Liver (tissue), 9 donors: ENCODE measurements around the gene ZSCAN31. TPM values are rescaled to one million over a fixed set of nuclear protein-coding genes. Genes with fewer than 3 reads are reported as not detected.
A peak's percentile ranks its signal among the peaks of the same experiment; 100 is the strongest.
"Not testable (repeated sequence)": the region's sequence is repeated elsewhere in the genome, so short reads cannot be mapped to it uniquely, and the experiment has no call there.

Experiments
- DNase-seq: peaks from one replicate; pipeline ENCODE4 v3.0.0-alpha.2; 2017; ENCODE audit warnings: low spot score
- H3K27ac ChIP-seq, 2 donors: one replicate each; pipeline ENCODE4 v1.7.0; 2013; ENCODE audit warnings: inconsistent platforms in 2 of 2, low read length in 2 of 2, control low read depth in 1 of 2, low read depth in 1 of 2, mild to moderate bottlenecking in 1 of 2
- H3K27me3 ChIP-seq, 4 donors: one replicate each; pipeline versions ENCODE4 v1.6.1 to v1.7.0; 2013; ENCODE audit warnings: low read length in 3 of 4, inconsistent platforms in 1 of 4, mild to moderate bottlenecking in 1 of 4, moderate library complexity in 1 of 4; ENCODE audit not compliant: control insufficient read depth in 4 of 4, insufficient read depth in 4 of 4
- H3K36me3 ChIP-seq, 4 donors: one replicate each; pipeline versions ENCODE4 v1.6.1 to v1.7.0; 2013; ENCODE audit warnings: low read length in 3 of 4, mild to moderate bottlenecking in 3 of 4, low read depth in 1 of 4, moderate library complexity in 1 of 4; ENCODE audit not compliant: control insufficient read depth in 4 of 4, insufficient read depth in 3 of 4
- H3K4me1 ChIP-seq, 4 donors: one replicate each; pipeline versions ENCODE4 v1.6.1 to v1.7.0; 2013; ENCODE audit warnings: low read length in 3 of 4, mild to moderate bottlenecking in 3 of 4, moderate library complexity in 1 of 4; ENCODE audit not compliant: control insufficient read depth in 4 of 4, insufficient read depth in 4 of 4
- H3K4me3 ChIP-seq, 3 donors: one replicate each; pipeline versions ENCODE4 v1.6.1 to v1.7.0; 2013; ENCODE audit warnings: low read length in 3 of 3, control low read depth in 1 of 3, low read depth in 1 of 3, mild to moderate bottlenecking in 1 of 3
- H3K9ac ChIP-seq, 2 donors: one replicate each; pipeline ENCODE4 v1.7.0; 2013; ENCODE audit warnings: low read length in 2 of 2, mild to moderate bottlenecking in 2 of 2, moderate library complexity in 2 of 2, control low read depth in 1 of 2, low read depth in 1 of 2
- H3K9me3 ChIP-seq, 4 donors: one replicate each; pipeline versions ENCODE4 v1.6.1 to v1.7.0; 2013; ENCODE audit warnings: low read length in 3 of 4; ENCODE audit not compliant: control insufficient read depth in 4 of 4
- EGR1 ChIP-seq, 2 donors: IDR thresholded peaks; 2 replicates each; pipeline ENCODE4 v1.6.1; 2016 to 2018; ENCODE audit warnings: antibody characterized with exemption in 2 of 2, low read depth in 2 of 2
- FOXA1 ChIP-seq: IDR thresholded peaks from 2 replicates; pipeline ENCODE4 v1.6.1; 2016; ENCODE audit warnings: antibody characterized with exemption
- FOXA2 ChIP-seq: IDR thresholded peaks from 2 replicates; pipeline ENCODE4 v1.6.1; 2016; ENCODE audit warnings: antibody characterized with exemption
- HNF4G ChIP-seq: IDR thresholded peaks from 2 replicates; pipeline ENCODE4 v1.6.1; 2016; ENCODE audit warnings: antibody characterized with exemption
- JUND ChIP-seq, 2 donors: IDR thresholded peaks; 2 replicates each; pipeline ENCODE4 v1.6.1; 2016; ENCODE audit warnings: antibody characterized with exemption in 2 of 2
- SP1 ChIP-seq: IDR thresholded peaks from 2 replicates; pipeline ENCODE4 v1.6.1; 2018; ENCODE audit warnings: antibody characterized with exemption, mild to moderate bottlenecking
- WGBS: extraction: QIAGEN DNeasy Blood & Tissue Kit; methylation state at CpG from one replicate; pipeline ENCODE4 v1.1.7; 2013; 5-methylcytosine and 5-hydroxymethylcytosine counted together
- polyA plus RNA-seq, 2 donors: library from polyadenylated mRNA; stranded (reverse) in 1 of 2; unstranded in 1 of 2; fragments of 200-250 nt in 1 of 2; fragments of >200 nt in 1 of 2; fragmentation: Nextera tagmentation in 1 of 2; extraction: Ambion mirVana in 1 of 2; gene quantifications; one replicate each; pipeline versions ENCODE4 v1.2.1 to v1.2.3, GENCODE V29; 2013 to 2015
- total RNA-seq, 2 donors: library from RNA; depleted of rRNA; stranded (reverse); fragments of >200 nt; gene quantifications; one replicate each; pipeline ENCODE4 v1.2.3, GENCODE V29; 2014
- TF ChIP-seq, protein P1 (sequence below): IDR thresholded peaks from 2 replicates; pipeline ENCODE4 v1.6.1; 2016; ENCODE audit warnings: antibody characterized with exemption
- TF ChIP-seq, protein P2 (sequence below): IDR thresholded peaks from 2 replicates; pipeline ENCODE4 v1.6.1; 2016; ENCODE audit warnings: antibody characterized with exemption
- TF ChIP-seq, protein P3 (sequence below): fragments of 150-350 bp; IDR thresholded peaks from 2 replicates; pipeline ENCODE4 v1.5.1; 2017; ENCODE audit warnings: improper control_type of control experiment, low read depth, low read length; ENCODE audit not compliant: missing input control
- TF ChIP-seq, protein P4 (sequence below): IDR thresholded peaks from 2 replicates; pipeline ENCODE4 v1.6.1; 2016; ENCODE audit warnings: antibody characterized with exemption
- donor health status: healthy.
- donor health status: healthy.
- donor health status: healthy.
- donor health status: healthy.
- donor health status: healthy.

ZSCAN31 gene
- total and polyA plus RNA-seq, 4 donors, result 3.3 to 10.2 (median 3.7) TPM

DNA sequence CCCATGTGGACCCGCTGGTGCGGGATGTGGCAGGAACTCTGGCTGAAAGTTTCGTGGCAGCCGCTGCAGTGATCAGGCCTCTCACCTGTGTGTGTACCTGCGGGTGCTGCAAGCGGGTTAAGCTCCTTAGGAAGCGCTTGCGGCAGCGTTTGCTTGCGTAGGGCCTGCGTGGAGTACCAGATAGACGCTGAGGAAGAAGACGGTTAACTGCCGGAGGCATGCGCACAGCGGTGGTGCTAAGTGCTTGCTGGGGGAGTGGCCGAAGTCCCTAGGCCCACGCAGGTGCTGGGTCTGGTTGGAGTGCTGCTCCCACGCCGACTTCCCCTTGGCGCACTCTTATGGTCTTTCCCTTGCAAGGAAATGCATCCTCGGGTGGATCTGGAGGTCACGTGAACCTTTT lies 23.0 kb downstream of the ZSCAN31 start:
- Histone ChIP-seq H3K9me3 (peaks cover 0 to 6% (median 2%) of the 10 kb centered on the region in 4 donors), H3K4me1 (no peaks in the 10 kb centered on the region), H3K27ac (no peak overlapping the region), H3K9ac (no peak overlapping the region), H3K4me3 (no peak overlapping the region), H3K27me3 (no peaks in the 10 kb centered on the region), H3K36me3 (no peaks in the 10 kb centered on the region)
- no peak for DNase-seq
- 92% methylated on average over 23 of the region's 23 CpGs for WGBS
- TF ChIP-seq FOXA1, result no peak
- TF ChIP-seq, protein P1, sequence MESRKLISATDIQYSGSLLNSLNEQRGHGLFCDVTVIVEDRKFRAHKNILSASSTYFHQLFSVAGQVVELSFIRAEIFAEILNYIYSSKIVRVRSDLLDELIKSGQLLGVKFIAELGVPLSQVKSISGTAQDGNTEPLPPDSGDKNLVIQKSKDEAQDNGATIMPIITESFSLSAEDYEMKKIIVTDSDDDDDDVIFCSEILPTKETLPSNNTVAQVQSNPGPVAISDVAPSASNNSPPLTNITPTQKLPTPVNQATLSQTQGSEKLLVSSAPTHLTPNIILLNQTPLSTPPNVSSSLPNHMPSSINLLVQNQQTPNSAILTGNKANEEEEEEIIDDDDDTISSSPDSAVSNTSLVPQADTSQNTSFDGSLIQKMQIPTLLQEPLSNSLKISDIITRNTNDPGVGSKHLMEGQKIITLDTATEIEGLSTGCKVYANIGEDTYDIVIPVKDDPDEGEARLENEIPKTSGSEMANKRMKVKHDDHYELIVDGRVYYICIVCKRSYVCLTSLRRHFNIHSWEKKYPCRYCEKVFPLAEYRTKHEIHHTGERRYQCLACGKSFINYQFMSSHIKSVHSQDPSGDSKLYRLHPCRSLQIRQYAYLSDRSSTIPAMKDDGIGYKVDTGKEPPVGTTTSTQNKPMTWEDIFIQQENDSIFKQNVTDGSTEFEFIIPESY, result no peak

DNA sequence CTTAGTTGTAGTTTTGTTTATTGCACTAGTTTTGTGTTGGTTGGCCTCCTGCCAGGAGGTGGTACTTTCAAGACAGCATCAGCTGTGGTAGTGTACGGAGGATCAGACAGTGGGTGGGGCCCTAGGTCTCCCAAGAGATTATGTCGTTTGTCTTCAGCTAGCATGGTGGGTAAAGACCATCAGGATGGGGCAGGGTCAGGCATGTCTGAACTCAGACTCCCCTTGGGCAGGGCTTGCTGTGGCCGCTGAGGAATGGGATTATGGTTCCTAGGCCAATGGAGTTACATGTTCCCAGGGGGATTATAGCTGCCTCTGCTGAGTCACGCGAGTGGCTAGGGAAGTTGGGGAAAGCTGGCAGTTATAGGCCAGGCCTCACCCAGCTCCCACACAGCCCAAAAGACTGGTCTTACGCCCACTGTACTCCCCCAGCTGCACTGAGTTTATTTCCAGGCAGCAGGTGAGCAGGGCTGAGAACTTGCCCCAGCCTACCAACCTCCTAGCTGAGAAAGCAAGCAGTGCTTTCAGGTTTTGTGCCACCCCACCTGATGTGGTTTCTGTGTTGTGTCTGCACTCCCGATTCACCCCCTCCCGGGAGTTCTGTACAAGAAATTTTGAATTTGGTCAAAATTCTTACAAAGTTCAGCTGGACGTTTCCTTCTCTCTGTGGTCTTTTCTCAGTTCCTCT lies 24.7 kb downstream of the ZSCAN31 start:
- Histone ChIP-seq H3K9ac (no peak overlapping the region), H3K4me1 (no peaks in the 10 kb centered on the region), H3K9me3 (peaks cover 0 to 6% (median 3%) of the 10 kb centered on the region in 4 donors), H3K27me3 (no peaks in the 10 kb centered on the region), H3K36me3 (no peaks in the 10 kb centered on the region), H3K4me3 (peak overlapping the region in 1 of 3 donors; percentile 16), H3K27ac (no peak overlapping the region)
- WGBS, result 90% methylated on average over 9 of the region's 9 CpGs
- DNase-seq, result no peak
- TF ChIP-seq HNF4G (no peak), JUND (IDR thresholded peaks at IDR 0.05) (no peak), FOXA2 (no peak), SP1 (no peak), EGR1 (IDR thresholded peaks at IDR 0.05; ENCODE audit: low read depth in 2 of 2) (no peak)
- TF ChIP-seq, protein P2, sequence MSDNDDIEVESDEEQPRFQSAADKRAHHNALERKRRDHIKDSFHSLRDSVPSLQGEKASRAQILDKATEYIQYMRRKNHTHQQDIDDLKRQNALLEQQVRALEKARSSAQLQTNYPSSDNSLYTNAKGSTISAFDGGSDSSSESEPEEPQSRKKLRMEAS, result no peak
- TF ChIP-seq, protein P3, sequence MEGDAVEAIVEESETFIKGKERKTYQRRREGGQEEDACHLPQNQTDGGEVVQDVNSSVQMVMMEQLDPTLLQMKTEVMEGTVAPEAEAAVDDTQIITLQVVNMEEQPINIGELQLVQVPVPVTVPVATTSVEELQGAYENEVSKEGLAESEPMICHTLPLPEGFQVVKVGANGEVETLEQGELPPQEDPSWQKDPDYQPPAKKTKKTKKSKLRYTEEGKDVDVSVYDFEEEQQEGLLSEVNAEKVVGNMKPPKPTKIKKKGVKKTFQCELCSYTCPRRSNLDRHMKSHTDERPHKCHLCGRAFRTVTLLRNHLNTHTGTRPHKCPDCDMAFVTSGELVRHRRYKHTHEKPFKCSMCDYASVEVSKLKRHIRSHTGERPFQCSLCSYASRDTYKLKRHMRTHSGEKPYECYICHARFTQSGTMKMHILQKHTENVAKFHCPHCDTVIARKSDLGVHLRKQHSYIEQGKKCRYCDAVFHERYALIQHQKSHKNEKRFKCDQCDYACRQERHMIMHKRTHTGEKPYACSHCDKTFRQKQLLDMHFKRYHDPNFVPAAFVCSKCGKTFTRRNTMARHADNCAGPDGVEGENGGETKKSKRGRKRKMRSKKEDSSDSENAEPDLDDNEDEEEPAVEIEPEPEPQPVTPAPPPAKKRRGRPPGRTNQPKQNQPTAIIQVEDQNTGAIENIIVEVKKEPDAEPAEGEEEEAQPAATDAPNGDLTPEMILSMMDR, result no peak
- TF ChIP-seq, protein P4, sequence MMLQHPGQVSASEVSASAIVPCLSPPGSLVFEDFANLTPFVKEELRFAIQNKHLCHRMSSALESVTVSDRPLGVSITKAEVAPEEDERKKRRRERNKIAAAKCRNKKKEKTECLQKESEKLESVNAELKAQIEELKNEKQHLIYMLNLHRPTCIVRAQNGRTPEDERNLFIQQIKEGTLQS, result no peak

DNA sequence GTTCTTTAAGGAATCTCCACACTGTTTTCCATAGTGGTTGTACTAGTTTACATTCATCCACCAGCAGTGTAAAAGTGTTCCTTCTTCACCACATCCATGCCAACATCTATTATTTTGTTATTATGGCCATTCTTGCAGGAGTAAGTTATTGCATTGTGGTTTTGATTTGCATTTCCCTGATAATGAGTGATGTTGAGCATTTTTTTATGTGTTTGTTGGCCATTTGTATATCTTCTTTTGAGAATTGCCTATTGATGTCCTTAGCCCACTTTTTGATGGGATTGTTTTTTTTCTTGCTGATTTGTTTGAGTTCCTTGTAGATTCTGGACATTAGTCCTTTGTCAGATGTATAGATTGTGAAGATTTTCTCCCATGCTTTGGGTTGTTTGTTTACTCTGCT lies 29.6 kb downstream of the ZSCAN31 start:
- not testable (repeated sequence) for DNase-seq, H3K9me3 ChIP-seq, H3K27ac ChIP-seq, H3K9ac ChIP-seq, H3K36me3 ChIP-seq, H3K4me3 ChIP-seq, H3K4me1 ChIP-seq, H3K27me3 ChIP-seq
